GM15510 (cell line): ENCODE data around the gene COL12A1.

Source experiments
- POLR2A ChIP-seq: IDR thresholded peaks from 3 replicates; pipeline ENCODE4 v1.6.1; 2011; ENCODE audit warnings: borderline replicate concordance; ENCODE audit not compliant: insufficient read length; ENCODE audit errors: extremely low read depth

The COL12A1 gene

GRCh38 chr6:75149240-75149639 is 56.6 kb downstream of the COL12A1 start:
- no peak for TF ChIP-seq POLR2A

- no peak for TF ChIP-seq POLR2A
Measured at GRCh38 chr6:75147512-75147911, 58.3 kb downstream of the COL12A1 start.

GRCh38 chr6:75145976-75146375 is 59.9 kb downstream of the COL12A1 start:
- TF ChIP-seq POLR2A: no peak

- TF ChIP-seq POLR2A: no peak
Measured at GRCh38 chr6:75145211-75145610, 60.6 kb downstream of the COL12A1 start.

- TF ChIP-seq POLR2A: no peak
Measured at GRCh38 chr6:75144386-75144785, 61.5 kb downstream of the COL12A1 start.

- TF ChIP-seq POLR2A: no peak
Measured at GRCh38 chr6:75143191-75143590, 62.7 kb downstream of the COL12A1 start.

GRCh38 chr6:75142721-75143120 is 63.1 kb downstream of the COL12A1 start:
- TF ChIP-seq POLR2A: no peak

GRCh38 chr6:75135876-75136275 is 70.0 kb downstream of the COL12A1 start:
- no peak for TF ChIP-seq POLR2A

GRCh38 chr6:75135450-75135849 is 70.4 kb downstream of the COL12A1 start:
- TF ChIP-seq POLR2A: no peak

- TF ChIP-seq POLR2A: no peak
Measured at GRCh38 chr6:75130784-75131183, 75.1 kb downstream of the COL12A1 start.

GRCh38 chr6:75128878-75129570 is 76.8 kb downstream of the COL12A1 start:
- TF ChIP-seq POLR2A: no peak

- TF ChIP-seq POLR2A: no peak
Measured at GRCh38 chr6:75126518-75126917, 79.3 kb downstream of the COL12A1 start.

- no peak for TF ChIP-seq POLR2A
Measured at GRCh38 chr6:75124983-75125382, 80.9 kb downstream of the COL12A1 start.

GRCh38 chr6:75124085-75124484 is 81.8 kb downstream of the COL12A1 start:
- no peak for TF ChIP-seq POLR2A

GRCh38 chr6:75118925-75119515 is 86.8 kb downstream of the COL12A1 start:
- TF ChIP-seq POLR2A: no peak

- TF ChIP-seq POLR2A: no peak
Measured at GRCh38 chr6:75117701-75118100, 88.2 kb downstream of the COL12A1 start.
